GM19438 (cell line): ENCODE data around the gene NPIPA8.
"Not testable (repeated sequence)": the region's sequence is repeated elsewhere in the genome, so short reads cannot be mapped to it uniquely, and the experiment has no call there.

Experiments
- ATAC-seq: cut with Tn5 transposase; IDR thresholded peaks from one replicate; pipeline ENCODE4 v1.9.1; 2021; ENCODE audit warnings: low read depth; ENCODE audit not compliant: unreplicated experiment

The NPIPA8 gene

DNA sequence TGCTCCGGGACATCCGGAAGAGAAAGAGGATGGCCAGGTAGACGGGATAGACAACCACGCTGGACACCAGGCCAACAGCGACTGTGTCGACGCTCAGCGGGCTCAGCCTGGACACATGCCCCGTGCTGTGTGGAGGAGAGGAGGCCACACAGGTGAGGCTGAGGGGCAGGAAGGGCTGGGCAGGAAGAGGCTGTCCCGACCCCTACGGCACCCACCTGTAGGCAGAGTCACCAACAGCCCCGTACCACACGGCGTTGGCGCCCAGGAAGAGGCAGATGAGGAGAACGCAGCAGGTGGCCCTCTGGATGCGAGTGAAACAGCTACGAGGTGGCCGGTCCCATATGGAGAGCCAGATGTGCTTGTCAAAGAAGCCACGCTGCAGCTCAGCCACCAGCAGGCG lies at the start of gene NPIPA8:
Gene NPIPA8 (minus strand): TSS at position 101 of the 400 bp plus-strand sequence. CDS start 4,074 bp downstream, outside the sequence.
- not testable (repeated sequence) for ATAC-seq

DNA sequence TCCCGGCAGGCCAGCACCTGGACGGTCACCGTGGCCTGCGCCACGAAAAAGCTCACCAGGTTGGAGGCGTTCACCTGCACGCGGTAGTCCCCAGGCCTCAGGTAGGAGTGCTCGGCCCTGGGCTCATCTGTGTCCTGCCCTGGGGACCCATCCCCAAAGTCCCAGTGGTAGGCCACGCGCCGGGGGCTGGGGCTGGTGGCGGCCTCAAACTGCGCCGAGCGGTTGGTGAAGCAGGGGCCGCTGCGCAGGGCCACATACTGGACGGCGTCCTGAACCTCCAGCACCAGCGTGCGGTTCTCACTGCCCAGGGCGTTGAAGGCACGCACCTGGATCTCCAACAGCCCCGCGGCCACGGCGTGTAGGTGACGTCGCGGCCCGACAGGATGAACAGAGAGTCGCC lies 48.7 kb upstream of the NPIPA8 start:
- ATAC-seq = not testable (repeated sequence)

DNA sequence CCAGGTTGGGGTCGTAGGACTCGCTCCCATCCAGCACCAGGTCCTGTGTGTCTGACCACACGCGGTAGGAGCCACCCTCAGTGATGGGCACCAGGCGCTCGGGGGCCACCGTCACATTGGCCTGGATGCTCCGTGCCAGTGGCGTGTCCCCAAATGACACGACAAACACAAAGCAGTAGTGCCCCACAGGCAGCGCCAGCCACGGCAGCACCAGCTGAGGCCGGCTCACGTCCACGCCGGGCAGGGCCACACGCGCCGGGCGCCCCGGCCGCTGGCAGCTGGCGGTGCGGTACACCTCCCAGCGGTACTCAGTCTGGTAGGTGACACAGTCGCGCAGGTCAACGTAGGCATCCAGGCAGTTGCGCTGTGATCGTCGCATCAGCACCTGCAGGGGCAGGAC lies 48.3 kb upstream of the NPIPA8 start:
- ATAC-seq = not testable (repeated sequence)

DNA sequence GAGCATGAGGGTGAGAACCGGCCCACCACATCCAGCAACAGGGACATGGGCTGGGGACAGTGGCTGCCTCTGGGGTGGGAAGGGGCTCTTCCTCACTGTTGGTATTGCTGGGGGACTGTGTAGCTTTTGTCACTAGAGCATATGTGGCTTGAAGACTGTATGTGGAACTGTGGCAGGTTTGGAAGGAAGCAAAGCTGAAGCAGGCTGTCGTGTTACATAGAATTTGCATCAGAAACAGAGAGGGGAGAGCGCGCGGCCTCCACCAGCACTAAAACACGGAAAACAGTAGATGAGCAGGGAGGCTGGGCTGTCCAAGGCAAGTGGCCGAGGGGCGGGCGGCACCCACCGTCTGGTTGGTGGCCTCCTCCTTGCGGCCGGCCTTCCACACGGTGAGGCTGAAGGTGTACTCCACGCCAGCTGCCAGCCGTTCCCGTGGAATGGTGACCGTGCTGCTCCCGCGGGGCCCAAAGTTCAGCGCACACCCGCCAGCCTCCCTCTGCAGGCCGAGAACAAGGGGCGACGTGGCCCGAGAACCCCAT lies 47.6 kb upstream of the NPIPA8 start:
- not testable (repeated sequence) for ATAC-seq

GRCh38 chr16:18382696-18383095 lies 46.2 kb upstream of the NPIPA8 start:
- not testable (repeated sequence) for ATAC-seq

DNA sequence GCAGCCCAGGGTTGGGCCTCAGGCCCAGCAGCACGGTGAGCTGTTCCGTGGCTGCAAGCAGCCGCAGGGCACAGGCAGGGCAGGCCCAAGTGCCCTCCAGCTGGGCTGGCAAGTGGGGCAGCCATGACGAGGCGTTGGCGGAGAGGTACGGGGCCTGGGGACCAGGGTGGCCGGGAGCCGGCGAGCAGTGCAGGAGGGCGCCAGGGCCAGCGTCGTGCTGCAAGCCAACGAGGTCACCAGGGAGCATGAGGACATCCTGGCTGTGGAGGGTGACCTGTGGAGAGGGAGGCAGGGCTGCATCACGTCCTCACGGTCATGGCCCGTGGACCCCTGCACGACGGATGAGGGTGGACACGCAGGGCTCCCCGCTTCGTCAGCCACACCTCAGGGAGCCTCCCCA lies 11.2 kb upstream of the NPIPA8 start:
- not testable (repeated sequence) for ATAC-seq

- ATAC-seq = not testable (repeated sequence)
Observed at GRCh38 chr16:18346993-18347392, 10.5 kb upstream of the NPIPA8 start.

DNA sequence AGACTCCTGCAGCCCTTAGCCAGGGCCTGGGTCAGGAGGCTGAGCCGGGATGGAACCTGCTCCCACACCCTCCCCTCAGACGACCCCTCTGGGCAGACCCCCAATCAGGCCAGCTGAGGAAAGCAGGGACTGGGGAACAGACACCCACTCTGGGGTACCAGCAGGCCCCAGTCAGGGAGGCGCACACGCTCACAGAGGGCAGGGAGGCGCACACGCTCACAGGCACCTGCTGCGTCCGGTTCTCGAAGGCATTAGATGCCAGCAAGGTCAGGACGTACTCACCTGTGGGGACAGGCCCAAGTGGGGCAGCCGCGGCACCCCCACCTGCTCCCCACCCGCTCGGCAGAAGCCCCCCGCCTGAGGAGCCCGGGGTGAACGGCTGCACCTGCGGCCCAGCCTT lies 8.1 kb upstream of the NPIPA8 start:
- ATAC-seq = not testable (repeated sequence)

GRCh38 chr16:18341986-18342385 lies 5.5 kb upstream of the NPIPA8 start:
- ATAC-seq = not testable (repeated sequence)

DNA sequence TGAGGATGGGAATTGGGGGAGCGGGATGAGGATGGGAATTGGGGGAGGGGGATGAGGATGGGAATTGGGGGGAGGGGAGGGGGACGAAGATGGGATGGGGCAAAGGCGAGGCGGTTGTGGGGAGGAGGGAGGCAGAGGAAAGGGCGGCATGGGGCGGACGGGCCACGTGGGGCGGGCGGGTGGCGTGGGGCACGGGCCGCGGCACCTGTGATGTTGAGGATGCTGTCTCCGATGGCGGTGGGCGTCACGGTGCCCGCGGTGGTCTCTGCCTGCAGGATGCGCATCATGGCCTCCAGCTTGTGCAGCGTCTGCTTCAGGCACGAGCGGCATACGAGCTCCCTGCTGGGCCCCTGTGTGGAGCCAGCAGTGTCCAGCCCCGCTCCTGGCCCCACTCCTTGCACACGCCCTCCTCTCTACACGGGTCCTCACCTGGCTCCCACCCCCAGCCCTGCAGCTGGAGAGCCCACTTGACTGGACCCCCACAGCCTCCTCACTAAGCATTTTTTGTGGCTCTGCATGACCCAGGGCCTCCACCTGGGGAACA lies 5.0 kb upstream of the NPIPA8 start:
- not testable (repeated sequence) for ATAC-seq

DNA sequence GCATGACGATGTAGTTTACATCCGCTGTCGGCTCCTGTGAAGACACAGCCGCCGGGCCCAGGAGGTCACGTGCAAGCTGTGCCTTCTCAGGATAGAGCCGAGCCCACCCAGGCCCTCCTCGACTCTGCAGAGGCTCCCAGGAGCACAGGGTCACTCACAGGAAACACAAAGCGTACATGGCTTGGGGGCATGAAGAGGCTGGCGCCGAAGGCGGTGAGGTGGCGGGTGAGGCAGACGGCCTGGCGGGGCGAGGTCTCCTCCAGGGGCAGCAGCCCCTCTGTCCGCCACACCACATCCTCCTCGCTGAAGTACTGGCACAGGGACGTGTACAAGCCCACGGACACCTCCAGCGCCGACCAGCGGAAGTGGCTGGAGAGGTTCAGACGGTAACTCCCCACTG lies 2.7 kb upstream of the NPIPA8 start:
- ATAC-seq = not testable (repeated sequence)

DNA sequence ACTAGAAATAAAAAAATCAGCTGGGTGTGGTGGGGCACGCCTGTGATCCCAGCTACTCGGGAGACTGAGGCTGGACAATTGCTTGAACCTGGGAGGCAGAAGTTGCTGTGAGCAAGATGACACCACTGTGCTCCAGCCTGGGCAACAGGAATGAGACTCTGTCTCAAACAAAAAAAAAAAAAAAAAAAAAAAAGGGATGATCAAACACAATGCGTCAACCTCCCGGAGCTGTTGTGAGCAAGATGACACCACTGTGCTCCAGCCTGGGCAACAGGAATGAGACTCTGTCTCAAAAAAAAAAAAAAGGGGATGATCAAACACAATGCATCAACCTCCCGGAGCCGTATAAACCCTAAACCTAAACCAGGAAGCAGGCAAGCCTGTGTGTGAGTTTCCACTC lies 24.7 kb downstream of the NPIPA8 start:
- not testable (repeated sequence) for ATAC-seq

- not testable (repeated sequence) for ATAC-seq
Observed at GRCh38 chr16:18309159-18309558, 27.4 kb downstream of the NPIPA8 start.

- not testable (repeated sequence) for ATAC-seq
Observed at GRCh38 chr16:18307241-18307640, 29.3 kb downstream of the NPIPA8 start.

DNA sequence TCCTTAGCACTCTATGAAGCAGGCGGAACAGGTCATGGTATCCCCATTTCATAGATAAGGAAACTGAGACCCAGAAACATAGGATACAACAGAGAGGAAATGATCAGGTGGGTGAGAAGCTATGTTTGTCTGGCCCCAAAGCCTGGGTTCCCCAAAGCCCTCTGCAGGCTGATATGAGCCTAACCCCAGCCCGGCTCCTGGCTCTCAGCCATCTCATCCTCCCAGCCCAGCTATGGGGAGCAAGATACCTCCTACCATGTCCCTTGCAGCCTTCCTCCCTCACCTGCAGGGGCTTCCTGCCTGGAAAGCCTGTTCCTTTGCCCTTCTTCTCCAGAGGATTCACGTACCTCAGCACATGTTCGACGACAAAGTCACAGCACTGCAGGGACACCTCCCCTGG lies 30.5 kb downstream of the NPIPA8 start:
- ATAC-seq = not testable (repeated sequence)

- ATAC-seq = not testable (repeated sequence)
Observed at GRCh38 chr16:18303059-18303706, 33.4 kb downstream of the NPIPA8 start.

- ATAC-seq = not testable (repeated sequence)
Observed at GRCh38 chr16:18297714-18298113, 38.8 kb downstream of the NPIPA8 start.

DNA sequence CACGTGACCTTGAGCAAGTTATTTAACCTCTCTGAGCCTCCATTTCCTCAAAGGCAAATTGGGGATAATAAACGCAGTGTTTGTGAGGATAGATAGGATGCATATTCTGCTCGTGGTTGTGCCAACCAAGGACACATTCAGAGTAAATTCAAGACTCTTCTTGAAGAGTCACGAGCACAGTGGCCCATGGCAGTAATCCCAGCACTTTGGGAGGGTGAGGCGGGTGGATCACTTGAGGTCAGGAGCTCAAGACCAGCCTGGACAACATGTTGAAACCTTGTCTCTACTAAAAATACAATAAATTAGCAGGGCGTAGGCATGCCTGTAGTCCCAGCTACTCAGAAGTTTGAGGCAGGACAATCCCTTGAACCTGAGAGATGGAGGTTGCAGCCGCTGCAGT lies 39.6 kb downstream of the NPIPA8 start:
- not testable (repeated sequence) for ATAC-seq

DNA sequence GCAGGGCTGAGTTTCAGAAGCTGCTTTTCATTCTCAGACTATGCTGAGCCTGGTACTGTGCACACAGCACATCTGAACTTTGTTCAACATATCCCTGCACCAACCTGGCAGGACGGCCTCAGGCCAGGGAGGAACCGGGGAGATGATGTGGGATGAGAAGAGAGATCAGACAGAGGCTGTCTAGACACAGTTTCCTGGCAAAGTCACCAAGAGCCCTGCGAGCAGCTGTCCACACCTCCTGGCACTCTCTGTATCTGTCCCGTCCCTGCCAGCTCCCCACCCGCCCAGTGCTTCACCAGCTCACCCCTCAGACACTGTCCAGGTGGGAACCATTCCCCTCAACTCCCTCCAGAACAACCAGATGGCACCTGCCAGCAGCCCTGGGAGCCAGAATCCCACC lies 42.2 kb downstream of the NPIPA8 start:
- not testable (repeated sequence) for ATAC-seq

DNA sequence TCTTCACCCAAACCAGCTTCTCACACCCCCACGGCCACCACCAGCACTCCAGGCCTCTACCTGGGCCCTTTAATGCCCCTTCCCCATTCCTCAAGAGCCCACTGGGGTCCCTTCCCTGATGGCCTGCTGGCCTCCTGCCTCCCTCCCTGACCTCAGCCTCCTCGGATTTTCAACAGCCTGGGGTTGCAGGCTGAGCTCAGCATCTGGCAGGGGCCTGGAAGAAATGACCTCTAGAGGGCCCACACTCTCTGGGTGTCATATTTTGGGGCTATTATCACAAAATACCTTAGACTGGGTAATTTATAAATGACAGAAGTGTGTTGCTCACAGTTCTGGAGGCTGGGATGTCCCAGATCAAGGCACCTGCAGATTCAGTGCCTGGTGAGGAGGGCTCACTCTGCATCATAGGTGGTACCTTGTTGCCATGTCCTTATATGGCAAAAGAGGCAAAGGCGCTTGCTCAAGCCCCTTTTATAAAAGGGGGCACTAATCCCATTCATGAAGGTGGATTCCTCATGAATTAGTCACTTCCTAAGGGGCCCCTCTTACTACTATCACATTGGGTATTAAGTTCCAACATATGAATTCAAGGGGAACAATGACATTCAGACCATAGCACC lies 43.1 kb downstream of the NPIPA8 start:
- ATAC-seq = not testable (repeated sequence)

DNA sequence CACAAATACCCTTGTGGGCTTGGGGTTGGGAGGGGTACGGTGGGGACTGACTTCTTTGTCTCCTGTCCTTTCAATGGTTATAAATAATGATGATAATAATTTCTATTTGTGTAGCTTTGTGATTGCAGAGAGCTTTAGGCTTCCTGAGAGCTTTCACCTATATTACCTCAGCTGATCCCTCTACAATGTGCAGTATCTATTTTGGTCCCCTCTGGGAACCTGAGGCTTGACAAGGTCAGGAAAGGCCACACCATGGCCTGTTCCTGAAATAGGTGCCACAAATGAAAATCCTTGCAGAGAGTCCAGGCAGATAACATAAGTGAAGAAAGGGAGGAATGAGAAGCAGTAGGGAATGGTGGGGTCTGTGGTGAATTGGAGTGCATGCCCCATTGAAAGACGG lies 45.6 kb downstream of the NPIPA8 start:
- not testable (repeated sequence) for ATAC-seq
